Astrocyte of the spinal cord (primary cell): ENCODE measurements around the gene ZHX3.

Experiments
- DNase-seq: peaks from one replicate; pipeline ENCODE4 v3.0.0; 2011; ENCODE audit warnings: low read depth, low spot score
- H3K4me3 ChIP-seq: 2 replicates; pipeline ENCODE4 v1.5.1; 2011; ENCODE audit warnings: low read depth, mild to moderate bottlenecking, low read length, moderate library complexity
- in situ Hi-C: cut with HindIII; loops from 2 replicates; pipeline ENCODE4 v1.10.0; 2017; ENCODE audit warnings: low sequenced_read_pairs
- TF ChIP-seq, protein P1 (sequence below): IDR thresholded peaks from 2 replicates; pipeline ENCODE4 v1.5.1; 2012; ENCODE audit warnings: low read depth, mild to moderate bottlenecking, low read length, inconsistent platforms

ZHX3 gene

DNA sequence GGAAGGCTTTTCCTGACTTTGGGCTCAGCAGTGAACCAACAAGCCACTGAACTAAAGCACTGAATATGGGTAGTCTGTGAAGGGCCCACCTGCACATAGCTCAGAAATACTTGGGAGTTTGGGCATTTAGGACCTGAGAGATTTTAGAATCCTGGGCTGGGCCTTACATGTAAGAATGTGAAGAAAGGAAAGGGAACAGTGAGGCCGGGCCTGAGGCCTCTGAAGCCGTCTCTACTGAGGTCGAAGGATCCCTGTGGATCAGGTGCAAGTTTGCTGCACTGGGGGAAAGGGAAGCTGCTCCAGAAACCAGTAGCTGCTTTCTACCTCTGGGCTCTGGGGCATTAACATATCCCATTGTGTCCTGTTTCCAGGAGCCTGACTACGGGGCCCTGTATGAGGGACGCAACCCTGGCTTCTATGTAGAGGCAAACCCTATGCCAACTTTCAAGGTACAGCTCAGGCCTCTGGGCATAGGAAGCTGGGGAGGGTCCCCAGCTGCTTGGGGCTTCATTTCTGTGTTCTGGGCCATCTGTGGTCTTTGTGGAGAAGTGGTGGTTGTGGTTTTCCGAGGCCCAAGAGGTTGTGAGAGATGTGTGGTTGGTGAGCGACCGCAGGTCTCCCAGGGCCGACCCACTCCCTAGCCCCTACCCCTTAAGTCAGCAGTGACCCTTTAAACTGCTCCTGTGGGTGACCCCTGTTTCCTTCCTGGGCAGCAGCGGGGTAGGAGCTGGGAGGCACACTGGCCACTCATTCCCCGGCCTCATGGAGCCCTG lies 149.9 kb downstream of the ZHX3 start:
- in situ Hi-C loops: no loop called here
- TF ChIP-seq, protein P1, sequence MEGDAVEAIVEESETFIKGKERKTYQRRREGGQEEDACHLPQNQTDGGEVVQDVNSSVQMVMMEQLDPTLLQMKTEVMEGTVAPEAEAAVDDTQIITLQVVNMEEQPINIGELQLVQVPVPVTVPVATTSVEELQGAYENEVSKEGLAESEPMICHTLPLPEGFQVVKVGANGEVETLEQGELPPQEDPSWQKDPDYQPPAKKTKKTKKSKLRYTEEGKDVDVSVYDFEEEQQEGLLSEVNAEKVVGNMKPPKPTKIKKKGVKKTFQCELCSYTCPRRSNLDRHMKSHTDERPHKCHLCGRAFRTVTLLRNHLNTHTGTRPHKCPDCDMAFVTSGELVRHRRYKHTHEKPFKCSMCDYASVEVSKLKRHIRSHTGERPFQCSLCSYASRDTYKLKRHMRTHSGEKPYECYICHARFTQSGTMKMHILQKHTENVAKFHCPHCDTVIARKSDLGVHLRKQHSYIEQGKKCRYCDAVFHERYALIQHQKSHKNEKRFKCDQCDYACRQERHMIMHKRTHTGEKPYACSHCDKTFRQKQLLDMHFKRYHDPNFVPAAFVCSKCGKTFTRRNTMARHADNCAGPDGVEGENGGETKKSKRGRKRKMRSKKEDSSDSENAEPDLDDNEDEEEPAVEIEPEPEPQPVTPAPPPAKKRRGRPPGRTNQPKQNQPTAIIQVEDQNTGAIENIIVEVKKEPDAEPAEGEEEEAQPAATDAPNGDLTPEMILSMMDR: no peak
- DNase-seq: no peak
- H3K4me3 ChIP-seq: no peak overlapping the region

DNA sequence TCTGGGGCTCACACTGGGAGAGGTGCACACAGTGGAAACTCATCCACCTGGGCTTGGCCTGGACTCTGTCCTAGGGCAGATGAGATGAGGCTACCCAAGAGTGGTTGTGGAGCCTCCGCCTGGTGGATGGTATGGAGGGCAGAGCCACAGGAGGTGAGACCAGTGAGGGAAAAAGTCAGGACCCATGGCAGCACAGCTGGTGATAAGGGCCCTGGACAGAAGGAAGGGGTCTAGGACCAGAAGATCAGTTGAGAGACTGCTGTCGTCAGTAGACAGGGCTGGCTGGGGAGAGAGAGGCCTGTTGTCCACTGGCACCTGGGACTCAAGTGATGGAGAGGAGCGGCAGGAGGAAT lies 150.4 kb downstream of the ZHX3 start:
- in situ Hi-C loops: no loop called here
- no peak for DNase-seq
- TF ChIP-seq, protein P1: no peak
- H3K4me3 ChIP-seq: no peak overlapping the region

DNA sequence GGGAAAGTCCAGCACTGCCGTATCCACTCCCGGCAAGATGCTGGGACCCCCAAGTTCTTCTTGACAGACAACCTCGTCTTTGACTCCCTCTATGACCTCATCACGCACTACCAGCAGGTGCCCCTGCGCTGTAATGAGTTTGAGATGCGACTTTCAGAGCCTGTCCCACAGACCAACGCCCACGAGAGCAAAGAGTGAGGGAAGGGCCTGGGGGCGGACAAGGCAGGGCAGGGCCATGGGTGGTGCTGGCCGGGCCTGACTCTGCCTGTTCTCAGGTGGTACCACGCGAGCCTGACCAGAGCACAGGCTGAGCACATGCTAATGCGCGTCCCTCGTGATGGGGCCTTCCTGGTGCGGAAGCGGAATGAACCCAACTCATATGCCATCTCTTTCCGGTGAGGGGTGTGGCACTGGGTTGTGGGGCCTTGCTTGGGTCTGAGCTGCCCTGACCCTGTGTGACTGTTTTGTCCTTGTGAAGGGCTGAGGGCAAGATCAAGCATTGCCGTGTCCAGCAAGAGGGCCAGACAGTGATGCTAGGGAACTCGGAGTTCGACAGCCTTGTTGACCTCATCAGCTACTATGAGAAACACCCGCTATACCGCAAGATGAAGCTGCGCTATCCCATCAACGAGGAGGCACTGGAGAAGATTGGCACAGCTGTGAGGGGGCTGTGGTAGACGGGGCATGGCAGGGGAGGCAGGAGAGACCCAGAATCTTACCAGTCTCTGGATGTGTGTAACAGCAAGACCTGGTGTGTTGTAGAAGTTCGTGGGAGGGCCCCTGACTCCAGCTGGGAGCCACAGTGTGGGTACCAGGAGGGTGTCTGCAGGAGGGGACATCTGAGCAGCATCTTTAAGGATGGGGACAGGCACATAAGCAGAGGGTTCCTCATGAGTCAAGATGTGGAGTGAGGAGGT lies 151.1 kb downstream of the ZHX3 start:
- TF ChIP-seq, protein P1: no peak
- in situ Hi-C loops: no loop called here
- H3K4me3 ChIP-seq: no peak overlapping the region
- DNase-seq: no peak

DNA sequence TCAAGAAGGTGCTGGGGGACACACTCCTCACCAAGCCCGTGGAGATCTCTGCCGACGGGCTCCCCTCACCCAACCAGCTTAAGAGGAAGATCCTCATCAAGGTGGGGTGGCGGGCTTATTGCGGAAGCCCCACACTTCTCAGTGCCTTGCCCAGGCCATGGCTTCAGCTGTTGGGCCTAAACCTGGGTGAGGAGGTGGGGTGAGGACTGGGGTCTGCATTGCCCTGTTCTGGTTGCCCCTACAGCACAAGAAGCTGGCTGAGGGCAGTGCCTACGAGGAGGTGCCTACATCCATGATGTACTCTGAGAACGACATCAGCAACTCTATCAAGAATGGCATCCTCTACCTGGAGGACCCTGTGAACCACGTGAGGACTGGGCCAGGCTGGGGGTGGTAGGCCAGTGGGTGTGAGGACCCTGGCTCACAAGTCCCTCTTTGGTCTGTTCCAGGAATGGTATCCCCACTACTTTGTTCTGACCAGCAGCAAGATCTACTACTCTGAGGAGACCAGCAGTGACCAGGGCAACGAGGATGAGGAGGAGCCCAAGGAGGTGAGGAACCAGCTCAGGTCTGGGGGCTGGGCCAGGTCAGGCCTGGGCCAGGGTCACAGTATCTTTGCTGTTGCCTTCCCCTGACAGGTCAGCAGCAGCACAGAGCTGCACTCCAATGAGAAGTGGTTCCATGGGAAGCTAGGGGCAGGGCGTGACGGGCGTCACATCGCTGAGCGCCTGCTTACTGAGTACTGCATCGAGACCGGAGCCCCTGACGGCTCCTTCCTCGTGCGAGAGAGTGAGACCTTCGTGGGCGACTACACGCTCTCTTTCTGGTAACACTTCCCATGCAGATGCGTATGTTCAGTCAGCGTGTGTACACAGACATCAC lies 152.3 kb downstream of the ZHX3 start:
- H3K4me3 ChIP-seq: no peak overlapping the region
- TF ChIP-seq, protein P1: no peak
- in situ Hi-C loops: no loop called here
- no peak for DNase-seq

DNA sequence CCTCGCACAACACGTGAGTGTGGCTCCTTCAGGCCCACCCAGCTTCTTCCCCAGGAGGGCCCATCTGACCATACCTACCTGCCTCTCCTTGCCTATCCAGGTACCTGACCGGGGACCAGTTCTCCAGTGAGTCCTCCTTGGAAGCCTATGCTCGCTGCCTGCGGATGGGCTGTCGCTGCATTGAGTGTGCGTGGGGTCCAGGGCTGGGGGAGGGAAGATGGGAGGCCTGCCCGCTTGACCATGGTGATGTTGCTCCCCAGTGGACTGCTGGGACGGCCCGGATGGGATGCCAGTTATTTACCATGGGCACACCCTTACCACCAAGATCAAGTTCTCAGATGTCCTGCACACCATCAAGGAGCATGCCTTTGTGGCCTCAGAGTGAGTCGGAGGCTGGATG lies 153.7 kb downstream of the ZHX3 start:
- TF ChIP-seq, protein P1: no peak
- H3K4me3 ChIP-seq: no peak overlapping the region
- in situ Hi-C loops: no loop called here

DNA sequence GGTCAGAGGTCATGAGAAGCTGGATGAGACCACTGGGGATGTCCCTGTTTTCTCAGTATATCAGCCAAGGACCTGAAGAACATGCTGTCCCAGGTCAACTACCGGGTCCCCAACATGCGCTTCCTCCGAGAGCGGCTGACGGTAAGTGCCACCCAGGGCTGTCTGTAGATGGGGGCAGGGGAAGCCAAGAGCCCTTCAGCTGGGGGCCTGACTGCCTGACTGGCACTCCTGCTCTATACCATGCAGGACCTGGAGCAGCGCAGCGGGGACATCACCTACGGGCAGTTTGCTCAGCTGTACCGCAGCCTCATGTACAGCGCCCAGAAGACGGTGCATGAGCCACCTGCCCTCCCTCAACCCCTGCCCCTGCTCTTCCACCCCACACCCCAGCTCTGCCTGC lies 155.1 kb downstream of the ZHX3 start:
- DNase-seq: no peak
- H3K4me3 ChIP-seq: no peak overlapping the region
- TF ChIP-seq, protein P1: no peak
- in situ Hi-C loops: no loop called here

More for the DNA sequence above, 153.7 kb downstream of the ZHX3 start:
- no peak for DNase-seq
